RWPE2 (cell line): ENCODE measurements around the gene ZNF385C.

Experiments used
- ATAC-seq: fragments of 200-7000 bp; cut with Tn5 transposase; 3 replicates; pipeline ENCODE4 v1.9.1; 2021; ENCODE audit warnings: low read depth
- DNase-seq: peaks from one replicate; pipeline ENCODE4 v3.0.0-alpha.2; 2020; ENCODE audit warnings: low spot score
- H3K27ac ChIP-seq: fragments of 450-650 bp; 2 replicates; pipeline ENCODE4 v1.5.1; 2017; ENCODE audit warnings: mild to moderate bottlenecking; ENCODE audit not compliant: poor library complexity, severe bottlenecking
- H3K27me3 ChIP-seq: fragments of 250-450 bp; sonication (Bioruptor Pico); 2 replicates; pipeline ENCODE4 v1.5.1; 2021; ENCODE audit warnings: mild to moderate bottlenecking, moderate library complexity; ENCODE audit not compliant: insufficient read depth, poor library complexity, severe bottlenecking
- H3K36me3 ChIP-seq: fragments of 250-450 bp; sonication (Bioruptor Pico); 2 replicates; pipeline ENCODE4 v1.5.1; 2020; ENCODE audit warnings: low read depth, mild to moderate bottlenecking, moderate library complexity
- H3K4me1 ChIP-seq: fragments of 250-450 bp; sonication (Bioruptor Pico); 2 replicates; pipeline ENCODE4 v1.5.1; 2021; ENCODE audit warnings: mild to moderate bottlenecking, moderate library complexity; ENCODE audit not compliant: insufficient read depth, poor library complexity, severe bottlenecking
- H3K4me3 ChIP-seq: fragments of 250-450 bp; sonication (Bioruptor Pico); 2 replicates; pipeline ENCODE4 v1.5.1; 2021; ENCODE audit warnings: mild to moderate bottlenecking, moderate library complexity; ENCODE audit not compliant: severe bottlenecking
- H3K9me3 ChIP-seq: fragments of 250-450 bp; sonication (Bioruptor Pico); 2 replicates; pipeline ENCODE4 v1.5.1; 2021; ENCODE audit warnings: mild to moderate bottlenecking, moderate library complexity; ENCODE audit not compliant: severe bottlenecking
- CTCF ChIP-seq: fragments of 450-650 bp; IDR thresholded peaks from one replicate; pipeline ENCODE4 v1.5.1; 2017; ENCODE audit warnings: mild to moderate bottlenecking, moderate library complexity; ENCODE audit not compliant: poor library complexity, severe bottlenecking

The ZNF385C gene

GRCh38 chr17:42053731-42054500 lies 44.4 kb downstream of the ZNF385C start:
- no peak overlapping the region for H3K4me3 ChIP-seq
- TF ChIP-seq CTCF = no peak
- H3K36me3 ChIP-seq = no peaks in the 10 kb centered on the region
- H3K4me1 ChIP-seq = no peaks in the 10 kb centered on the region
- no peaks in the 10 kb centered on the region for H3K27me3 ChIP-seq
- DNase-seq = no peak
- H3K27ac ChIP-seq = no peak overlapping the region
- ATAC-seq = no peak
- H3K9me3 ChIP-seq = no peaks in the 10 kb centered on the region

- no peaks in the 10 kb centered on the region for H3K4me1 ChIP-seq
- DNase-seq (no peak), ATAC-seq (no peak)
- no peaks in the 10 kb centered on the region for H3K36me3 ChIP-seq
- no peaks in the 10 kb centered on the region for H3K27me3 ChIP-seq
- no peak overlapping the region for H3K27ac ChIP-seq
- no peak overlapping the region for H3K4me3 ChIP-seq
- H3K9me3 ChIP-seq = no peaks in the 10 kb centered on the region
- TF ChIP-seq CTCF = no peak
Observed at GRCh38 chr17:42052346-42052877, 45.9 kb downstream of the ZNF385C start.

DNA sequence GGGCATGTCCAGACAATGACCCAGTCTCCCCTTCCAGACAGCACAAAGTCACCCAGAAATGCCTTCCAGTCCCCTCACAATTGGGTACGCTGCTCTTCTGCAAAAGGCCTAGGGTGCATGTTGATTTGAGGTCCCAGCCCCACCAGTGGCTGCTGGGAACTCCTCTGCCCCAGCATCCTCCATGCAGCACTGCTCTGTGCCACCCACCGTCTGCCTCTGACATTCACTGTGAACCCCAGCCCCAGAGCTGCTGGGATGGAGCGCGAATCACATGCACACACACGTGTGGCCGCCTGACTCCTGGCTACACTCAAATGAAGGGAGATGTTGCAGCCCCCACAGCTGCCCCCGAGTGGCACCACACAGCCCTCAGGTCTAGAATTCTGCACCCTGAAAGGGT lies 46.6 kb downstream of the ZNF385C start:
- H3K9me3 ChIP-seq = no peaks in the 10 kb centered on the region
- no peaks in the 10 kb centered on the region for H3K36me3 ChIP-seq
- H3K27me3 ChIP-seq = no peaks in the 10 kb centered on the region
- DNase-seq (no peak), ATAC-seq (no peak)
- no peak for TF ChIP-seq CTCF
- H3K4me3 ChIP-seq = no peak overlapping the region
- H3K27ac ChIP-seq = no peak overlapping the region
- no peaks in the 10 kb centered on the region for H3K4me1 ChIP-seq

GRCh38 chr17:42051013-42051400 lies 47.3 kb downstream of the ZNF385C start:
- peak; percentile 15; the same call in 1 of the 3 replicates for ATAC-seq
- DNase-seq = no peak
- no peak overlapping the region for H3K27ac ChIP-seq
- no peaks in the 10 kb centered on the region for H3K9me3 ChIP-seq
- H3K36me3 ChIP-seq = no peaks in the 10 kb centered on the region
- no peaks in the 10 kb centered on the region for H3K27me3 ChIP-seq
- H3K4me1 ChIP-seq = no peaks in the 10 kb centered on the region
- no peak for TF ChIP-seq CTCF
- H3K4me3 ChIP-seq = peak overlapping the region; percentile 65
